Stimulated activated CD8-positive, alpha-beta memory T cell treated with anti-CD3 and anti-CD28 coated beads, Interleukin-4, amount 100 ng/mL, for 48 hours (primary cell): ENCODE data around the gene STK16.

Source experiments
- DNase-seq: peaks from one replicate; pipeline ENCODE4 v3.0.0-alpha.2; 2020

Gene STK16

GRCh38 chr2:219214141-219214540 is 31.1 kb upstream of the STK16 start:
- no peak for DNase-seq

- DNase-seq = no peak
These were observed 30.5 kb upstream of the STK16 start for GRCh38 chr2:219214786-219215185.

GRCh38 chr2:219215871-219216534 is 29.3 kb upstream of the STK16 start:
- no peak for DNase-seq

GRCh38 chr2:219216535-219216915 is 28.8 kb upstream of the STK16 start:
- DNase-seq = no peak

- DNase-seq = no peak
These were observed 27.0 kb upstream of the STK16 start for GRCh38 chr2:219218217-219218731.

GRCh38 chr2:219218732-219219701 is 26.3 kb upstream of the STK16 start, which contains the start of gene ABCB6:
Gene ABCB6 (minus strand): TSS chr2:219218958. CDS start chr2:219218673, 285 bp downstream.
- peak; percentile 92 for DNase-seq

- DNase-seq = no peak
These were observed 25.3 kb upstream of the STK16 start for GRCh38 chr2:219219784-219220532.

- no peak for DNase-seq
These were observed 24.5 kb upstream of the STK16 start for GRCh38 chr2:219220652-219221402.

GRCh38 chr2:219221957-219222518 is 23.2 kb upstream of the STK16 start:
- no peak for DNase-seq

GRCh38 chr2:219223831-219224610 is 21.3 kb upstream of the STK16 start:
- DNase-seq = no peak

GRCh38 chr2:219225350-219225749 is 19.9 kb upstream of the STK16 start:
- DNase-seq = no peak

- DNase-seq = no peak
These were observed 17.0 kb upstream of the STK16 start for GRCh38 chr2:219228041-219228910.

GRCh38 chr2:219228911-219229304 is 16.4 kb upstream of the STK16 start:
- DNase-seq = no peak

- DNase-seq = peak; percentile 98
These were observed 15.8 kb upstream of the STK16 start, which contains the start of the genes ANKZF1 and ATG9A for GRCh38 chr2:219229305-219230058. Gene ANKZF1 (plus strand): TSS chr2:219229806. CDS start chr2:219230258, 452 bp downstream. Gene ATG9A (minus strand): TSS chr2:219229636. CDS start chr2:219228024, 1,612 bp downstream.

GRCh38 chr2:219230059-219230540 is 15.2 kb upstream of the STK16 start:
- DNase-seq = peak; percentile 72

GRCh38 chr2:219234331-219234730 is 10.9 kb upstream of the STK16 start:
- no peak for DNase-seq

- no peak for DNase-seq
These were observed 2.0 kb upstream of the STK16 start for GRCh38 chr2:219243291-219243761.

- no peak for DNase-seq
These were observed 511 bp upstream of the STK16 start for GRCh38 chr2:219244789-219245147.

- peak; percentile 43 for DNase-seq
These were observed 586 bp downstream of the STK16 start for GRCh38 chr2:219245899-219246230.
